Glutamatergic neuron (in vitro differentiated cells): ENCODE results near the gene CFAP58. TPM values are rescaled to one million over a fixed set of nuclear protein-coding genes. Genes with fewer than 3 reads are reported as not detected.
A peak's percentile ranks its signal among the peaks of the same experiment; 100 is the strongest.
"Not testable (repeated sequence)": the region's sequence is repeated elsewhere in the genome, so short reads cannot be mapped to it uniquely, and the experiment has no call there.

ENCODE experiments used
- DNase-seq: peaks from one replicate; pipeline ENCODE4 v3.0.0; 2022
- H3K27ac Mint-ChIP-seq: one replicate; pipeline ENCODE4 v1.8.0; 2020; ENCODE audit warnings: mild to moderate bottlenecking, mixed read lengths, inconsistent platforms; ENCODE audit not compliant: unreplicated experiment
- H3K27me3 Mint-ChIP-seq: one replicate; pipeline ENCODE4 v1.8.0; 2020; ENCODE audit warnings: mild to moderate bottlenecking, moderate library complexity, mixed read lengths, inconsistent platforms; ENCODE audit not compliant: unreplicated experiment
- H3K36me3 Mint-ChIP-seq: one replicate; pipeline ENCODE4 v1.8.0; 2020; ENCODE audit warnings: mild to moderate bottlenecking, mixed read lengths, inconsistent platforms; ENCODE audit not compliant: unreplicated experiment
- H3K4me1 Mint-ChIP-seq: one replicate; pipeline ENCODE4 v1.8.0; 2020; ENCODE audit warnings: mild to moderate bottlenecking, low read depth, mixed read lengths, inconsistent platforms; ENCODE audit not compliant: unreplicated experiment
- H3K4me3 Mint-ChIP-seq: one replicate; pipeline ENCODE4 v1.8.0; 2020; ENCODE audit warnings: mild to moderate bottlenecking, mixed read lengths, inconsistent platforms; ENCODE audit not compliant: unreplicated experiment
- H3K9me3 Mint-ChIP-seq: one replicate; pipeline ENCODE4 v1.8.0; 2020; ENCODE audit warnings: mild to moderate bottlenecking, moderate library complexity, mixed read lengths, inconsistent platforms; ENCODE audit not compliant: unreplicated experiment
- total RNA-seq: library from RNA; stranded (reverse); fragmentation: NEBNext Ultra II Directional; extraction: Animal tissue kit (Norgen Biotek cat#: 25700); gene quantifications from one replicate; pipeline ENCODE4 v1.2.1, GENCODE V29; 2021; ENCODE audit not compliant: unreplicated experiment
- TF ChIP-seq, protein P1 (sequence below): fragments of 200-600 bp; sonication (generic); IDR thresholded peaks from one replicate; pipeline ENCODE4 v1.5.0; 2021; ENCODE audit not compliant: partially characterized antibody, unreplicated experiment

The CFAP58 gene
- total RNA-seq, 1 donor from 2014 or later, result 2.2 TPM

DNA sequence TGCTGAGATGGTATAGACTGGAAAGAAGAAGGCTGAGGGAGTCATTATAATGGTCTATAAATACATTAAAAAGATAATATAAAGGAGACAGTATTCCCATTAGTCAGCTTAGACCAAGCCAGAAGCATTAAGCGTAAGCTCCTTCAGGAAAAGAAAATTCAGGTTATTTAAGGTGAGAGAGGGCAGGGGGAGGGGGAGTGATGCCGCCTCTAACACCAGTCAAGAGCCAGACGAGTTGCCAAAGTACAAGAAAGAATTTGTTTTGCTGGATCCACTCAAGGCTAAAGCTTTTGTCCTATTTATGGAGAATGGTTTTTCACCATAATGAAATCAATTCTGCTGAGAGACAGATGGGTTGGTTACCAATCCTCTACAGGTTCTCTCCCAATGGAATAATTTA, 99.3 kb downstream of the CFAP58 start:
- Mint-ChIP-seq H3K4me1 (peaks cover 22% of the 10 kb centered on the region), H3K9me3 (peaks cover 2% of the 10 kb centered on the region), H3K36me3 (no peaks in the 10 kb centered on the region), H3K27me3 (peaks cover 1% of the 10 kb centered on the region), H3K4me3 (no peak overlapping the region), H3K27ac (no peak overlapping the region)
- DNase-seq, result no peak
- TF ChIP-seq, protein P1, sequence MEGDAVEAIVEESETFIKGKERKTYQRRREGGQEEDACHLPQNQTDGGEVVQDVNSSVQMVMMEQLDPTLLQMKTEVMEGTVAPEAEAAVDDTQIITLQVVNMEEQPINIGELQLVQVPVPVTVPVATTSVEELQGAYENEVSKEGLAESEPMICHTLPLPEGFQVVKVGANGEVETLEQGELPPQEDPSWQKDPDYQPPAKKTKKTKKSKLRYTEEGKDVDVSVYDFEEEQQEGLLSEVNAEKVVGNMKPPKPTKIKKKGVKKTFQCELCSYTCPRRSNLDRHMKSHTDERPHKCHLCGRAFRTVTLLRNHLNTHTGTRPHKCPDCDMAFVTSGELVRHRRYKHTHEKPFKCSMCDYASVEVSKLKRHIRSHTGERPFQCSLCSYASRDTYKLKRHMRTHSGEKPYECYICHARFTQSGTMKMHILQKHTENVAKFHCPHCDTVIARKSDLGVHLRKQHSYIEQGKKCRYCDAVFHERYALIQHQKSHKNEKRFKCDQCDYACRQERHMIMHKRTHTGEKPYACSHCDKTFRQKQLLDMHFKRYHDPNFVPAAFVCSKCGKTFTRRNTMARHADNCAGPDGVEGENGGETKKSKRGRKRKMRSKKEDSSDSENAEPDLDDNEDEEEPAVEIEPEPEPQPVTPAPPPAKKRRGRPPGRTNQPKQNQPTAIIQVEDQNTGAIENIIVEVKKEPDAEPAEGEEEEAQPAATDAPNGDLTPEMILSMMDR, result no peak

GRCh38 chr10:104456802-104457542, 103.3 kb downstream of the CFAP58 start:
- peaks cover 9% of the 10 kb centered on the region for H3K9me3 Mint-ChIP-seq
- peaks cover 22% of the 10 kb centered on the region for H3K4me1 Mint-ChIP-seq
- peak overlapping the region; percentile 18 for H3K4me3 Mint-ChIP-seq
- TF ChIP-seq, protein P1, result no peak
- H3K36me3 Mint-ChIP-seq, result no peaks in the 10 kb centered on the region
- H3K27ac Mint-ChIP-seq, result peak overlapping the region; percentile 87
- H3K27me3 Mint-ChIP-seq, result peaks cover 1% of the 10 kb centered on the region
- peak; percentile 47 for DNase-seq

DNA sequence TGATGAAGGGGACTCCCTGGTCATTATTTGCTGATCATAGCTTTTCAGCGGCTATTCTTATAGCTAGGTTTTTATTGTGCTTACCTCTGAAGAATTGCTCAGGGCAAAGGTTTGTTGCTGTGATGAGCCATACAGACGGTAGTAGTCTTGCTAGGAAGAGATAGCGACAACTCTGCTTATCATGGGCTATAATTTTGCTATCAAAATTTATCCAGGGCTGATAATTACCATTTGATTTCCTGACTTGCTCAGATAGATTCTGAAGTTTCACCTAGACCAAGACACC, 103.9 kb downstream of the CFAP58 start:
- no peak for DNase-seq
- H3K27ac Mint-ChIP-seq, result peak overlapping the region; percentile 87
- peaks cover 9% of the 10 kb centered on the region for H3K9me3 Mint-ChIP-seq
- TF ChIP-seq, protein P1, result no peak
- H3K4me1 Mint-ChIP-seq, result peaks cover 22% of the 10 kb centered on the region
- peaks cover 1% of the 10 kb centered on the region for H3K27me3 Mint-ChIP-seq
- no peaks in the 10 kb centered on the region for H3K36me3 Mint-ChIP-seq
- H3K4me3 Mint-ChIP-seq, result no peak overlapping the region

DNA sequence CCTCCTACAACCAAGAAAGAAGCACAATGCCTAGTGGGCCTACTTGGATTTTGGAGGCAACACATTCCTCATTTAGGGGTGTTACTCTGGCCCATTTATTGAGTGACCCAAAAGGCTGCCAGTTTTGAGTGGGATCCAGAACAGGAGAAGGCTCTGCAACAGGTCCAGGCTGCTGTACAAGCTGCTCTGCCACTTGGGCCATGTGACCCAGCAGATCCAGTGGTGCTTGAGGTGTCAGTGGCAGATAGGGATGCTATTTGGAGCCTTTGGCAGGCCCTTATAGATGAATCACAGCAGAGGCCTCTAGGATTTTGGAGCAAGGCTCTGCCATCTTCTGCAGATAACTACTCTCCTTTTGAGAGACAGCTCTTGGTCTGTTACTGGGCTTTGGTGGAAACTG, 111.9 kb downstream of the CFAP58 start:
- H3K36me3 Mint-ChIP-seq, result peaks cover 20% of the 10 kb centered on the region
- H3K4me3 Mint-ChIP-seq, DNase-seq, H3K27ac Mint-ChIP-seq, H3K4me1 Mint-ChIP-seq, H3K27me3 Mint-ChIP-seq: not testable (repeated sequence)
- peaks cover 11% of the 10 kb centered on the region for H3K9me3 Mint-ChIP-seq

DNA sequence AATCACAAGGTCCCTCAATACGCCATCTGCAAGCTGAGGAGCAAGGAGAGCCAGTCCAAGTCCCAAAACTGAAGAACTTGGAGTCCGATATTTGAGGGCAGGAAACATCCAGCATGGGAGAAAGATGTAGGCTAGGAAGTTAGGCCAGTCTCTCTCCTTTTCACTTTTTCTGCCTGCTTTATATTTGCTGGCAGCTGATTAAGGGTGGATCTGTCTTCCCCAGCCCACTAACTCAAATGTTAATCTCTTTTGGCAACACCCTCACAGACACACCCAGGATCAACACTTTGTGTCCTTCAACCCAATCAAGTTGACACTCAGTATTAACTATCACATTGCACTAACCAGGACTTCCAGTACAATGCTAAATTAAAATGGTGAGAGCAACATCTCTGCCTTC, 115.2 kb downstream of the CFAP58 start:
- not testable (repeated sequence) for H3K4me3 Mint-ChIP-seq, H3K9me3 Mint-ChIP-seq, H3K27me3 Mint-ChIP-seq, DNase-seq, H3K27ac Mint-ChIP-seq, H3K4me1 Mint-ChIP-seq
- H3K36me3 Mint-ChIP-seq, result peaks cover 17% of the 10 kb centered on the region

GRCh38 chr10:104472505-104472904, 118.9 kb downstream of the CFAP58 start:
- no peak for DNase-seq
- Mint-ChIP-seq H3K4me1 (no peaks in the 10 kb centered on the region), H3K27me3 (no peaks in the 10 kb centered on the region), H3K4me3 (no peak overlapping the region), H3K36me3 (peaks cover 6% of the 10 kb centered on the region), H3K27ac (no peak overlapping the region), H3K9me3 (peaks cover 2% of the 10 kb centered on the region)
- TF ChIP-seq, protein P1, result no peak
